Measurements from ENCODE around the gene PAWR.

DNA sequence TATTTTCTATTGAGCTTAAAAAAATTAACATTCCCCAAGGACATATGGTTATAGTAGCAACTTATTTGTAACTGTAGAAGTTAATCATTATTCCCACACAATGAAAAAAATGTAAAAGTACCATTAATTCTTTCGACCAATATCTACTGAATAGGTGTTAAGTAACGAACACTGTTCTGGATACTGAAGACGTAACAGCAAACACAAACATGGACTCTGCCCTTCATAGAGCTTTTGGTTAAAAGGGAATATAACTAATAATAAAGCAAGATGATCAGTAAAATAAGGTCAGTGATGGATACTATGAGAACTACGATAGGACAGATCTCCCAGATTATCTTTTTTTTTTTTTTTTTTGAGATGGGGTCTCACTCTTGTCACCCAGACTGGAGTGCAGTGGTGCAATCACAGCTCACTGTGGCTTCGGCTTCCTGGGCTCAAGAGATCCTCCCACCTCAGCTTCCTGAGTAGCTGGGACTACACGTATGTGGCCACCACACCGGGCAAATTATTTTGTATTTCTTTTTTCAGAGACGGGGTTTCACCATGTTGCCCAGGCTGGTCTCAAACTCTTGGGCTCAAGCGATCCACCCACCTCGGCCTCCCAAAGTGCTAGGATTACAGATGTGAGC lies 93.9 kb downstream of the PAWR start:
- TF ChIP-seq, protein P1, sequence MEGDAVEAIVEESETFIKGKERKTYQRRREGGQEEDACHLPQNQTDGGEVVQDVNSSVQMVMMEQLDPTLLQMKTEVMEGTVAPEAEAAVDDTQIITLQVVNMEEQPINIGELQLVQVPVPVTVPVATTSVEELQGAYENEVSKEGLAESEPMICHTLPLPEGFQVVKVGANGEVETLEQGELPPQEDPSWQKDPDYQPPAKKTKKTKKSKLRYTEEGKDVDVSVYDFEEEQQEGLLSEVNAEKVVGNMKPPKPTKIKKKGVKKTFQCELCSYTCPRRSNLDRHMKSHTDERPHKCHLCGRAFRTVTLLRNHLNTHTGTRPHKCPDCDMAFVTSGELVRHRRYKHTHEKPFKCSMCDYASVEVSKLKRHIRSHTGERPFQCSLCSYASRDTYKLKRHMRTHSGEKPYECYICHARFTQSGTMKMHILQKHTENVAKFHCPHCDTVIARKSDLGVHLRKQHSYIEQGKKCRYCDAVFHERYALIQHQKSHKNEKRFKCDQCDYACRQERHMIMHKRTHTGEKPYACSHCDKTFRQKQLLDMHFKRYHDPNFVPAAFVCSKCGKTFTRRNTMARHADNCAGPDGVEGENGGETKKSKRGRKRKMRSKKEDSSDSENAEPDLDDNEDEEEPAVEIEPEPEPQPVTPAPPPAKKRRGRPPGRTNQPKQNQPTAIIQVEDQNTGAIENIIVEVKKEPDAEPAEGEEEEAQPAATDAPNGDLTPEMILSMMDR (IDR thresholded peaks at IDR 0.05 in 4 of 5, conservative IDR thresholded peaks at IDR 0.05 in 1 of 5) = no peak
- no peak for TF ChIP-seq POLR2A (IDR thresholded peaks at IDR 0.05)

Measured in gastrocnemius medialis (tissue), 4 donors.